GM21360 (cell line): ENCODE data around the gene PLCL2.
"Not testable (repeated sequence)": the region's sequence is repeated elsewhere in the genome, so short reads cannot be mapped to it uniquely, and the experiment has no call there.

Experiments used
- ATAC-seq: cut with Tn5 transposase; IDR thresholded peaks from one replicate; pipeline ENCODE4 v1.9.1; 2021; ENCODE audit warnings: mild to moderate bottlenecking, moderate library complexity; ENCODE audit not compliant: unreplicated experiment

The PLCL2 gene

DNA sequence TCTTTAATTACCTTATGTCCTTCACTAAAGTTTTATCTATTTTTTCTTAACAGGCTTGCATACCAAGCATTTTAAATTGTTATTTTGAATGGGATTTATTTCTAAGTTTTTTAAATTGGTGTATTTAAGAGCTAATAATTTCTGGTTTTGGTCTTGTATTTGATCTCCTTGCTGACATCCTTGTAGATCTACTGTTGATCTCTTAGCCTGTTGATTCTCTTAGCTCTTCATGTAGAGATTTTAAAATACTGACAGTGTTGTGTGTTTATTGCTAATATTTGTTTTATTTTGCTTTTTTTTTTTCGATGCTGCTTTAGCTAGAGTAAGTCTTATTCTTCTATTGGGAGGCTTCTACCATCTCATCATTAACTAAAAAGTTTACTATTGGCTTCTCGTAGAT lies 65.5 kb downstream of the PLCL2 start:
- no peak for ATAC-seq

DNA sequence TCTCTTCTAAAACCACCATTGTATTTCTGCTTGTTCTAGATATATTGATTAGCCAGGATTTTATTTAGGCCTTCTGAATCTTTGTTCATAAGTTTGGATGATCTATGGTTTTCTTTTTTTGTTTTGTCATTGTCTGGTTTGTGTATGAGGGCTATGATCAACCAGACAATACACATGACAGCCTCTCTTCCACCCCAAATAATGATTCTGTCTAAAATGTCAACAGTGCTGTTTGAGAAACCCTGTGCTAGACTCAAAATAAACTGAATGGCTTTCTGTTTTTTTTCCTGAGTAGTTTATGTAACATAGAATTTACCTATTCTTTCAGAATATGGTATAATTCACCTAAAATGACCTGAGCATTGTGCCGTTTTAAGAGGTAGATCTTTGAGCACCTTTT lies 66.1 kb downstream of the PLCL2 start:
- ATAC-seq: no peak

DNA sequence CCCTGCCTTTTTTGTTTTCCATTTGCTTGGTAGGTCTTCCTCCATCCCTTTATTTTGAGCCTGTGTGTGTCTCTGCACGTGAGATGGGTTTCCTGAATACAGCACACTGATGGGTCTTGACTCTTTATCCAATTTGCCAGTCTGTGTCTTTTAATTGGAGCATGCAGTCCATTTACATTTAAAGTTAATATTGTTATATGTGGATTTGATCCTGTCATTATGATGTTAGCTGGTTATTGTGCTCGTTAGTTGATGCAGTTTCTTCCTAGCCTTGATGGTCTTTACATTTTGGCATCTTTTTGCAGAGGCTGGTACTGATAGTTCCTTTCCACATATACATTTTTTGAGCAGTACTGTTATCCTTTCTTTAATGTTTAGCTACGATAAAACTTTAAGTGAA lies 73.1 kb downstream of the PLCL2 start:
- ATAC-seq: not testable (repeated sequence)

DNA sequence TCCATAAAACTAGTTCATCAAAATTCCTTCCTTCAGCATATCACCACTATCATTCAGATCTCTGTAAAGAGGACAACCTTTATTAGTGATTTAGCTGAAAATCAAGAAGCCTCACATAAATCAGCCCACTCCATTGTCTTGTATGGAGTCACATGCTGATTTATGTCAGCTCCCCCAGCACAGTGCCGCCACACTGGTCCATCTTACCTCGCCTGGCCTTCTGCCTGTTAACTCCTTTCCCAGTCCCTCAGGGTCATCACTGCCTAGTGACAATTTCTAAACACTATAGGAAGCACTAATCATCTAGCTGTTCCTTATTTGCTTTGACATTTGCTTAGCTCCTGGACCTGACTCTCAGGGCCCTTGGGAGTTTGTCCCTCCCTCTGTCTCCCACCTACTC lies 75.4 kb downstream of the PLCL2 start:
- no peak for ATAC-seq

DNA sequence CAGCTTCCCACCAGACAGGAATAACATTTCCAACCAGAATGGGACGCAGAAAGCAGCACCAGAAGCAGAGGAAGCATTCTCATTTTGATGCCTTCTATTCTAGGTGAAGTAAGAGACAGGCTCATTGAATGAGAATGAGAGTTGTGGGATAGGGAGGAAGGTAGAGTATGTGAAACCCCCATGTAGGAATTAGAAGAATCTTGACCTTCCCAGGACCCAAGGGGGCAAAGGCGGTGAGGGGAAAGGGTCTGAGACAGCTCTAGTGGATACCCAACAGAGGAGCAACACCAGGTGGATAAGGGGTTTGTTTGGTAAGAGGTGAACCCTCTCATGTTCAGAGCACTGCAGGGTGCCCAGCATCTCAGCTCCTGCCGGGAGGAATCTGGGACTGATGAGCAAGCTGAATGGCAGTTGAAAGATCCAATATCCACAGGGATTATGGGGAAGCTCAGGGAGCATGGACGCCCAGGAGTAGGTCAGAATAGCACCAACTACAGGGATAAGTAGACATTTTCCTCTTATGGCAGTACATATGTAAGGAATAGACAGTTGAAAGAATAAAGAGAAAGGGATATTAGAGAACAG lies 77.0 kb downstream of the PLCL2 start:
- ATAC-seq: no peak

DNA sequence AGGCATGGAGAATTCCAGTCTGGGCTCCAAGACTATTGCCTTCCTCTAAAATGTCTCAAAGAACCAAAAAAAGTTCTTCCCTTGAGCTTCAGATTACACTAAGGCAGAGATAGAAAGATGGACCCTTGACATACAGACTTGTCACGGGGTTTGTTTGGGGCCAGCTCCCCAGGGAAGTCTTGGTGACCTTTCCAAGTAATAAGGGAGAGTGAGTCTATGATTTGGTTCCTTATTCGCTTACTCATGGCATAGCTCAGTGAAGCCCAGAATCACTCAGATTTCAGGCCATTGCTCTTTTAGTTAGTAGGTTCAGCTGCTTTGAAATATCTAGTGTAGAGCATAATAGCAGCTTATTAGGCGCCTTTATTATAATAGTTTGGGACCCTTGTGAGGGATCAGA lies 90.3 kb downstream of the PLCL2 start:
- ATAC-seq: no peak

DNA sequence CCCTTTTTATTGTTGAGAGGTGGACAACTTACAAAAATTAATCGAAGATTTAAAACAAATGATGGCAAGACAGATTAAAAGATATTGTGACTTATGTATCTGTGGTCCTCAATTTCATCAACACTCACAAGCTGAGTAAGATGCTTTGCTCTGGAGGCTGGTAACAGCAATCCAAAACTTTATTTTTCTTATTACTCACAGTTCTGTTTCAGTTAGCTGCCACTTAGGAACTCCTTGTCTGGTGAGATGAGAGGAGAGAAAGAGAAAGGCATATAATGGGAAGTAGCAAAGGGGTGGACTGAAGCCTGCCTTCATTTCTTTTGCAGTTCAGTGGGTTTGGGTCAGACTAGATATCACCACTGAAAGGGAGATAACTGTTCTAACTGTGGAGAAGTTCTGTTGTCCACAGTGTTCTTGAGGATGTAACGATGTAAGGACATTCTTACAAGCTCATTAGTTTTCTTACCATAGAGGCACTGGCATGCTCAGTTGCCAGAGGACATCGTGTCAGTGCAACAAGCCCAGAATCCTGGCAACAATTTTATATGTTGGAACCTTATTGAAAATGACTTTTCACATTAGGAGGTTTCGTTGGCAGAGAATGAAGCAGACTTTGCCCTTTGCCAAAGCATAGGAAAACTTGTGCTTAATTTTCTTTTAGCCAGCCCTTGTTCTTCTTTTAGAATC lies 93.6 kb downstream of the PLCL2 start:
- ATAC-seq: no peak

DNA sequence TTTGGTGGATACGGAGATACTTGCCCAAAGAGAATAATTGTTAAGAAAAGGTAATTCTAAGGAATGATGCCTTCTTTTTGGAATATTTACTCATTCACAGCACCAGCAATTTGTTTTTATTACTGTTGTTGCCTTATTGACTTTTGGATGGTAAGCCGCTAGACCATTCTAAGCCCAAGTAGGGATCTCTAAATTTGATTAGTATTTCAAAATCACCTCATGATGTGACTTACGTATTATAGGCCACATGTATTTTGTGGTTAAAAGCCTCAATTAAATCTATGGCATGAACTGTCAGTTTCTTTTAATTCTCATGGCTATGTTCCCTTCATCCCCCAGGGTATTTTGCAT lies 94.1 kb downstream of the PLCL2 start:
- no peak for ATAC-seq

DNA sequence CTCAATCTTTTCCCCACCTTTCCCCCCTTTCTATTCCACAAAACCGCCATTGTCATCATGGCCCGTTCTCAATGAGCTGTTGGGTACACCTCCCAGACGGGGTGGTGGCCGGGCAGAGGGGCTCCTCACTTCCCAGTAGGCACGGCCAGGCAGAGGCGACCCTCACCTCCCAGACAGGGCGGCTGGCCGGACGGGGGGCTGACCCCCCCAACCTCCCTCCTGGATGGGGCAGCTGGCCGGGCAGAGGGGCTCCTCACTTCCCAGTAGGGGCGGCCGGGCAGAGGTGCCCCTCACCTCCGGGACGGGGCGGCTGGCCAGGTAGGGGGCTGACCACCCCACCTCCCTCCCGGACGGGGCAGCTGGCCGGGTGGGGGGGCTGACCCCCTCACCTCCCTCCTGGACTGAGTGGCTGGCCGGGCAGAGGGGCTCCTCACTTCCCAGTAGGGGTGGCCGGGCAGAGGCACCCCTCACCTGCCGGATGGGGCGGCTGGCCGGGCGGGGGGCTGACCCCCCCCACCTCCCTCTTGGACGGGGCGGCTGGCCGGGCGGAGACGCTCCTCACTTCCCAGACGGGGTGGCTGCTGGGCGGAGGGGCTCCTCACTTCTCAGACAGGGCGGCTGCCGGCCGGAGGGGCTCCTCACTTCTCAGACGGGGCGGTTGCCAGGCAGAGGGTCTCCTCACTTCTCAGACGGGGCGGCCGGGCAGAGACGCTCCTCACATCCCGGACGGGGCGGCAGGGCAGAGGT lies 95.2 kb downstream of the PLCL2 start:
- not testable (repeated sequence) for ATAC-seq

DNA sequence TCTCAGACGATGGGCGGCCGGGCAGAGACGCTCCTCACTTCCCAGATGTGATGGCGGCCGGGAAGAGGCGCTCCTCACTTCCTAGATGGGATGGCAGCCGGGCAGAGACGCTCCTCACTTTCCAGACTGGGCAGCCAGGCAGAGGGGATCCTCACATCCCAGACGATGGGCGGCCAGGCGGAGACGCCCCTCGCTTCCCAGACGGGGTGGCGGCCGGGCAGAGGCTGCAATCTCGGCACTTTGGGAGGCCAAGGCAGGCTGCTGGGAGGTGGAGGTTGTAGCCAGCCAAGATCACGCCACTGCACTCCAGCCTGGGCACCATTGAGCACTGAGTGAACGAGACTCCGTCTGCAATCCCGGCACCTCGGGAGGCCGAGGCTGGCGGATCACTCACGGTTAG lies 95.8 kb downstream of the PLCL2 start:
- not testable (repeated sequence) for ATAC-seq

DNA sequence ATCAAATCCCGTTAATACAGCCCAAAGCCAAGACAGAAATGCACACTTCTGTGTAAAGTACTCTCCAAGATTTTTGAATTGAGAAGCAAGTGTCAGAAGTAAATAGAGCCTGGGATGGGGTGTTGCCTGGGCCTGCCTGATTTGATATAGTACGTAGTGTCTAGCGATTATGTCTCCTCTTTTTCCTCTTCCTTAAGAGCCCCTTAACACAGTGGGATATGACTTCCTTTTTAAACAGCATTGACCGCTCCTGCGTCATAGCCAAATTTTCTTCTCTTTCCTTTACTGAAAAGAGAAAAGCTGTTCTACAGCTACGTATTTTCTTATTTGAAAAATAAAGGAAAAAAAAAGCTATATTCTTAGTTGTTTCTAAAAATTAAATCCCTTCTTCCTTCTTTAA lies 97.7 kb downstream of the PLCL2 start:
- no peak for ATAC-seq

DNA sequence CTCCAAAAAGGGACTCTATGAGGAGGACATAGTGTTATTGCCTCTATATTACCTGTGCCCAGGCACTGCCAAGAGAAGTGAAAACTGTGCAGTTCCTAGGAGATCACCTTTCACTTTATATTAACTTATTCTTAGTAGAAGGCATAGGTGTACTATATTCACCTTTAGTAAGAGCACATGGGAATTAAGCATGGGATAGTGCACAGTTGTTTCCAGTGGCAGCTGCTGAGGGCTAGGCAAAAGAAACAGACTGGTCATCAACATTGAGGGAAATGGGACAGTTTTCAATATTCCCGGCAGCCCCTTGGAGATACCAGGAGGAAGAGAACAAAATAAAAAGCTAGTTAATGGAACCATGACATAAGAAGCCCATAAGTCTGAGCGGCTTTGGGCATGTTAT lies 100.9 kb downstream of the PLCL2 start:
- no peak for ATAC-seq

DNA sequence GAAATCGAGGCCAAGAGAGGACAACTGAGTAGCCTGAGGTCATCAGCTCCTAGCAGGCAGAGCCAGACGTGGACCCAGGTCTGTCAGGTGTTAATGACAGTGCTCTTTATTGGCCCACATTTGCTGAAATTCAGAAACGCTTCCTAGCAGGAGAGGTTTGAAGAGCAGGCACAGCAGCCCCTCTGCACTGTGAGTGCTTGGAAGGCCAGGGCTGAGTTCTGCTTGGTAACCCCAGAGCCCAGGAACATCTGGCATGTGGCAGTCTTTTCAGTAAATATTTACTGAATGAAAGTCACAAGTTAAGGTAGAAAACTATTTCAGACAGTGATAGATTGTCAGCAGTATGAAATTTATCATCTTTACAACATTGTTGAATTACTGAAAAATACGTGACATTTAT lies 102.4 kb downstream of the PLCL2 start:
- no peak for ATAC-seq

DNA sequence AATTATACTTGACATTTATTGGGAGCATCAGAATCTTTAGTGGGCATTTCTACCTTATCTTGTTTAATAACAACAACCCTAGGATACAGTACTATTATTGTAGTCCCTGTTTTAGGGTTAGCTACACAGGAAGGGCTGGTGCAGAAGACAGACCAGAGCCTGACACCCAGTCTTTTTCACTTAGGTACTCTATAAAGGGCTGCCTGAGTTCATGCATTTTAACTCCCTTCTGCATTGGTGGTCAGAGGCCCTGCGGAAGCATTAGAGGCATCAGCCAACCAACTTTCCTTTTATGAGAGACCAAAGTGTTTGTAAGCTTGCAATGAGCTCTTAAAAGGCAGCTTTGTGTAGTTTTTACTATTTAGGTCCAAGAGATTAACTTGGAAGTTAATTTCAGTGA lies 105.4 kb downstream of the PLCL2 start:
- ATAC-seq: no peak

DNA sequence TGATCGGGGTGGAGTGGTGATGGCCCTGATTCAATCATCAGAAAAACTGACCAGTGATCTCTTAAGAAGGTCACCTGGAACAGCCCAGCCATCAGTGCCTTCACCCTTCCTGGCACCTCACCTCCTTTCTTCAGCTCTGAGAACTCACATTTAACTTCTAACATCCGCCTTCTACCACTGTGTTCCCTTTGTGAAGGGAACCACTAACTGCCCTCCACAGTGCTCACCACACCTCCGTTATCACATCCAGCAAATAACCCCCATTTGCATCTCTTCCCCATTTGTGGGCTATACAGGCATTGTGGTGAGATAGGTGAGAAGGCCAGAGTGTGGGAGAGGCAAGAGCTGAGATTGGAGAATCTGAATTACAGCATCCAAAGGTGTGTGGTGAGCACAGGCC lies 107.4 kb downstream of the PLCL2 start:
- no peak for ATAC-seq

DNA sequence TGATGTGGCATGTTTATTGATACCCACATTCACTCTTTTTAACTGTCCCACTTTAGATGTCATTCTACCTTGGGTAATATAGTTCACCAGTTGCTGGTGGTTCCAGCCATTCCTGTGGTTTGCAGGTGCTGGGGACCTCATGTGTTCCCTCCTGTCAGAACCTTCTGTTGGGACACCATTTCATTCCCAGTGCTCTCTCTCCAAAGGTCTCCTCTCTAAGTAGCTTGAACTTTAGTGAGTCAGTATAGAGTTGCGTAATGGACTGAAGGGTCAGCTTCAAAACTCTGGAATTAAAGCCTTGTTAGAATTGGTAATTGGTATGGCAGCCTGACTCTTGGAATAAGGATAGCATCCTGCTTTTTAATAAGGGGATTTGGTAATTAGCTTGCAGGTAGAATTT lies 108.5 kb downstream of the PLCL2 start:
- ATAC-seq: no peak

DNA sequence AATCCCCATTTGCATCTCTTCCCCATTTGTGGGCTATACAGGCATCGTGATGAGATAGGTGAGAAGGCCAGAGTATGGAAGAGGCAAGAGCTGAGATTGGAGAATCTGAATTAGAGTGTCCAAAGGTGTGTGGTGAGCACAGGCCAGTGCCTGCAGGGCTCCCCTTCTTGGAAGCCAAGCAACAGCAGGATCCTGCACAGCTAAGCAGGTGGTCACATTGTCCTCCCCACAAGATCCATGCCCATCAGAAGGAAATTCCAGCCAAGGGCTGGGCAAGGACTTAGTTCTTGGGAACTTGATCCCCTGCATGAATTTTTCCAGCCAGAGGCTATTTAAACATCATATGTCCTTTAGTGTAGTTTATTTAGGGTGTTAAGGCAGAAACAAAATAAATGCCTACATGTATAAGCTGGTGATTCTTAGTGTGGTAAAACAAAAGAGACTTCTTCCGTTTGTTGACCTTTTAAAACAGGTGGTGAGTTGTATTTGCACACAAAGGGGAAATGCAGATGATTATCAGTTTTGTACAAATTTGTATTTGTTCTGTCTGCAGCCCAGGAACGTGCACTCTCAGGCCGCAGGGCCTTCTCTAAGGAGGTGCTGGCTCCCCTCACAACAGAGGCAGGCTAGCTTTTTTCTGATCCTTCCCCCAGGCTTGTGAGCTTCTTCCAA lies 110.2 kb downstream of the PLCL2 start:
- no peak for ATAC-seq

DNA sequence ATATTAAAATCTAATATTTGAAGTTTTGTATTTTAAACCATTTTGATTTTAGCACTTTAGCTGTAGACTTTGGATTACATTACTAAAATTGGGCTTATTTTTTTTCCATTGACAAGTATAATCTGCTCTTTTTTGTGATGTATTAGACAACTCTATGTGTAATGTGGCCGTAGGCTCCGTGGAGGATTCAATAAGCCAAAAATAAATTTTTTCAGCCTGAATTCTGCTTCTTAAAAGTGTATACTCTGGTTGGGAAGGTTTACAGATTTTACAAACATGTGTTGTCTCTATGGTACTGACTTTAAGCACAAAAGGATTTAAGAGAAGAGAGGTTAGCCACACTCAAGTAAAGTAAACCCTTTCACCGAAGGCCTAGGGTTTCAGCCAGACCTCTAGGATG lies 110.8 kb downstream of the PLCL2 start:
- ATAC-seq: no peak

DNA sequence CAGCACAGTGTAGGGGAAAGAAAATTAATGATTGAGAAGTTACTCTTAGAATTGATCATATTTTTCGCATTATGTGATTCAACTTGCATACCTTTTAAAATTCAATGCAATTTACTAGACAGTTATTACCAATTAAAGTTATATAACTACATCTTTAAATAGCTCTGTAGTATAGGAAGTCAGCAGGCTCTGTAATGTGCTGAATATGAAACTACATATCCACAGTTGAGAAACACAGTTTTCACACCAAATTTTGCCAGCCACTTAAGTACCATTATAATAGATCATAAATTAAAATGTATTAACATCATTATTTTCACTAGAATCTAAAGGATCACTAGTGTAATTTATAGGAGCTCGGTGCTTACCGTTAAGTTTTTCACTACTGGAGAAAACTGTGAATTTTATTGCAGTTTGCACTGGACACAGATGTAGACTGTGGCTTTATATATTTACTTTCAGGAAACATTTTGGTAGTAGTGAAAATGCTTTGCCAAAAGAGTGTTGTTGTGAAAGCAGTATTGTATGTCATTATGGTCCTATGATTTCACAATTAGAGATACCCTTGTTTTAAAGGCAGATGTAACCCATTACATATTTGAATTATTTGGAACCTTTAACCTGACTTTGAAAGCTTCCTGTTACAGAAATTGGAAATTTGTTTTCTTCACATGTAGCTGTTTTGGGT lies 113.6 kb downstream of the PLCL2 start:
- ATAC-seq: no peak

DNA sequence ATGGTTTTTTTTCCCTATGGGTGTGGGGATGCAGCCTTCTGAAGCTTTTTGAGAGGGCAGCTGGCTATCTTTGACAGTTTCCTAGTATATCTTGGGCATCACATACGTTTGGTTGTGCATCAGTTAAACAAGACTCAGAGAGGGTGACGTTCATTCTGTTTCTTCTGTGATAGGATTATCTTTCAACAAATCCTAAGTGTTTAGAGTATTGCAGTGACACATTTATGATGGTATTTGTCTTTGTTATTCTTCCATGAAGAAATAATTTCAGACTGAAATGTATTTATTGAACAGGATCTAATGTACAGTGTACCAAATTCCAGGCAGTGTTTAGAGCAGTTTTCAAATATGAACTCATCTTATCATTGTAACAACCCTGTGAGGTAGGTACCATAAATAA lies 114.4 kb downstream of the PLCL2 start:
- no peak for ATAC-seq

DNA sequence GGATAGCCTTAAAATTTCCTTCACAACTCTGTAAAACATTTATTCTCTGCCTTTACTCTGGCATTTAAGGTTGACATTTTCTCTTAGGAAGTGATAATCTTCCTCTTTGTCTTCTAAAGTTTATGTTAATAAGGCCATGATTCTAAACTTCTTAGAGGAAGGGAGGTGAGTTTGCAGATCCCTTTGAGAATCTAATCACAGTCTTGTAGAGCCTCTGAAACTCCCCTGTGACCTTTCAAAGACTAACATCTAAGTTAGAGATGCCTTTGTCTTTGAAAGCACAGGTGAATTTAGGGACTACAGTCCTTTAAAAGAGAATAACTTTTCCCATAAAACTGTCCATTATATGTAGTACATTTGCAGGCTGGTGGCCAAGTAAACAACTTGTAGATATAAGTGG lies 115.1 kb downstream of the PLCL2 start:
- ATAC-seq: no peak
